NCI-H82 treated with DMSO at 0.1 percent for 48 hours (cell line): ENCODE data around the gene ZNF180.
A peak's percentile ranks its signal among the peaks of the same experiment; 100 is the strongest.
"Not testable (repeated sequence)": the region's sequence is repeated elsewhere in the genome, so short reads cannot be mapped to it uniquely, and the experiment has no call there.

ENCODE experiments used
- DNase-seq: peaks from one replicate; lab custom pipeline; 2025; ENCODE audit not compliant: unreplicated experiment; lab: John Stamatoyannopoulos, UW

The ZNF180 gene

GRCh38 chr19:44499962-44500949 is at the start of gene ZNF180:
Gene ZNF180, minus strand, starts transcription at chr19:44500522. Its CDS starts 3,188 bp downstream, at chr19:44497334.
- peak; percentile 88 for DNase-seq

DNA sequence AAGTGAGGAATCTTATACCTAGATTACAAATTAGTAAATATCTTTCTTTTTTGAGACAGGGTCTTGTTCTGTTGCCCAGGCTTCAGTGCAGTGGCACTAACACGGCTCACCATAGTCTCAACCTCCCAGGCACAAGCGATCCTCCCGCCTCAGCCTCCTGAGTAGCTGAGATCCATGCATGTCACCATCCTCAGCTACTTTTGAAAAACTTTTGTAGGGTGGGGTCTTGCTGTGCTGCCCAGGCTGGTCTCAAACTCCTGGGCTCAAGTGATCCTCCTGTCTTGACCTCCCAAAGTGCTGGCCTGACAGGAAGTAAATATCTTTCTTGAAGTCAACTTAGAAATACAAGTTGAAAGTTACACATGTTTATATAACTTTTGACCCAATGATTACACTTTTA is 49.2 kb upstream of the ZNF180 start:
- no peak for DNase-seq

GRCh38 chr19:44548736-44549135 is 48.4 kb upstream of the ZNF180 start:
- no peak for DNase-seq

DNA sequence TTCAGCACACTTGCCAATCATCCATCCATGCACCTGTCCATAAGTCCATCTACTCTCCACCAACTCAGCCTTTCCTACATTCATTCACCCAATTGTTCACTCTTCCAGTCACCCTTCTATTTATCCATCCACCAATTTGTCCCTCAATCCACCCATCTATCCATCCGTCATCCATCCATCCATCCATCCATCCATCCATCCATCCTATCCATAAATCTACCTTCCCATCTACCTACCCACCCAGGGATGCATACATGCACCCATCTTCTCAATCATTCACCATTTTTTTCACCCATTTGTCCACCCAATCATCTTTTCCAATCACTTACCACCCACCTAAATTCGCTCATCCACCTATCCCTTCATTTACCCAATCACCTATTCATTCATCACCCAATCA is 43.7 kb upstream of the ZNF180 start:
- no peak for DNase-seq

GRCh38 chr19:44542671-44543070 is 42.3 kb upstream of the ZNF180 start:
- DNase-seq = no peak

- no peak for DNase-seq
Observed at GRCh38 chr19:44540736-44541135, 40.4 kb upstream of the ZNF180 start.

- DNase-seq = no peak
Observed at GRCh38 chr19:44539991-44540390, 39.7 kb upstream of the ZNF180 start.

GRCh38 chr19:44539236-44539826 is 39.0 kb upstream of the ZNF180 start:
- no peak for DNase-seq

- DNase-seq = not testable (repeated sequence)
Observed at GRCh38 chr19:44535361-44535760, 35.0 kb upstream of the ZNF180 start.

- DNase-seq = no peak
Observed at GRCh38 chr19:44532819-44533218, 32.5 kb upstream of the ZNF180 start.

DNA sequence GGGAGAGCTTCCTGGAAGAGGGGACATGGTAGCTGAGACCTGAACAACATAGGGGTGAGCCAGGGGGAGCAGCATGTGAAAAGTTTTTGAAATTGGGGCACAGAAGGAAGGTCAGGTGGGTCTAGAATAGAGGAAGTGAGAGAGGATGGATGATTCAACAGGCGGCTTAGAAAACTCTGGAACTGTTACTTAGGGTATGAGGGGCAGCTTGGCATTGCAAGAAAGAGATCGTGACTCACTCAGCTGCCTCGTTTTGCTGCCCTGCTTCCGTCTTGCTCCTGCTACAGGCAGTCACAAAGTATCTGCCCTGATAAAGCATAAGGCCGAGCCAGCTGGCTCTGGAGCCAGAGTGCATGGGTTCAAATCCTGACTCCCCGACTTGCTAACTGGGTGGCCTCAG is 30.5 kb upstream of the ZNF180 start:
- no peak for DNase-seq

- DNase-seq = no peak
Observed at GRCh38 chr19:44529536-44529935, 29.2 kb upstream of the ZNF180 start, which contains the start of gene CEACAM20. Gene CEACAM20, minus strand, starts transcription at chr19:44529675. Its CDS starts 166 bp downstream, at chr19:44529509.

DNA sequence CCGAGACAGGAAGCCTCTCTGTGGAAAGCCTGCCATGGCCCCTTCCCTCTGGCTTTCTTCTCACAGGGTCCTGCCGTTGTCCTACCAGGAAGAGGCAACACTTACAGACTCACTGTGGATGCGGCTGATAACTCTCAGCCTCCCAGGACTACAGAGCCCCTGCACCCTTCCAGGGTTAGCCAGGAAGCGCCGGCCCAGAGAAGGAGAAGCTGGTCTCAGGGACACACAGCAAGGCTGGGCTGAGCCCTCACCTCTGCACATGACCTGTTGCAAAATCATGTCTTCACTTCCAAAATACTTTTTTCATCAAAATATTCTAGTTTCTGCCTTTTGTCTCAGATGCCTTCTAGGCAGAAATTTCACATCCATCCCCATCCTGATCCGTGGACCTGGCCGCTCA is 27.2 kb upstream of the ZNF180 start:
- DNase-seq = no peak

- DNase-seq = no peak
Observed at GRCh38 chr19:44525721-44526430, 25.6 kb upstream of the ZNF180 start.

DNA sequence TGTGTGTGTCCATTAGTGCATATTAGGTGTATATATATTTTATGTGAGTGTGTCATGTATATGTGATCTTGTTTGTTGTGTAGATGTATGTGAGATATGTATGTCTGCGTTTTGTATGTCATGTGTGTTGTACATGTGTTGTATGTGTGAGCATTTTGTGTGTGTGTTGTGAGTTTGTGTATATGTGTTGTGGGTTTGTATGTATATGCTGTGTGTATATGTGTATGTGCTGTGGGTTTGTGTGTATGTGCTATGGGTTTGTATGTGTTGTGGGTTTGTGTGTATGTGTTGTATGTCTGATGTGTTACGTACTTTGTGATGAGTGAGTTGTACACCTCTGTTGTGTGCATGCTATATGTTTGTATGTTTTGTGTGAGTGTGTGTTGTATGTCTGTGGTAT is 21.0 kb upstream of the ZNF180 start:
- DNase-seq = no peak

- no peak for DNase-seq
Observed at GRCh38 chr19:44517146-44517545, 16.8 kb upstream of the ZNF180 start.

GRCh38 chr19:44515907-44516306 is 15.6 kb upstream of the ZNF180 start:
- no peak for DNase-seq

- DNase-seq = no peak
Observed at GRCh38 chr19:44515031-44515430, 14.7 kb upstream of the ZNF180 start.

DNA sequence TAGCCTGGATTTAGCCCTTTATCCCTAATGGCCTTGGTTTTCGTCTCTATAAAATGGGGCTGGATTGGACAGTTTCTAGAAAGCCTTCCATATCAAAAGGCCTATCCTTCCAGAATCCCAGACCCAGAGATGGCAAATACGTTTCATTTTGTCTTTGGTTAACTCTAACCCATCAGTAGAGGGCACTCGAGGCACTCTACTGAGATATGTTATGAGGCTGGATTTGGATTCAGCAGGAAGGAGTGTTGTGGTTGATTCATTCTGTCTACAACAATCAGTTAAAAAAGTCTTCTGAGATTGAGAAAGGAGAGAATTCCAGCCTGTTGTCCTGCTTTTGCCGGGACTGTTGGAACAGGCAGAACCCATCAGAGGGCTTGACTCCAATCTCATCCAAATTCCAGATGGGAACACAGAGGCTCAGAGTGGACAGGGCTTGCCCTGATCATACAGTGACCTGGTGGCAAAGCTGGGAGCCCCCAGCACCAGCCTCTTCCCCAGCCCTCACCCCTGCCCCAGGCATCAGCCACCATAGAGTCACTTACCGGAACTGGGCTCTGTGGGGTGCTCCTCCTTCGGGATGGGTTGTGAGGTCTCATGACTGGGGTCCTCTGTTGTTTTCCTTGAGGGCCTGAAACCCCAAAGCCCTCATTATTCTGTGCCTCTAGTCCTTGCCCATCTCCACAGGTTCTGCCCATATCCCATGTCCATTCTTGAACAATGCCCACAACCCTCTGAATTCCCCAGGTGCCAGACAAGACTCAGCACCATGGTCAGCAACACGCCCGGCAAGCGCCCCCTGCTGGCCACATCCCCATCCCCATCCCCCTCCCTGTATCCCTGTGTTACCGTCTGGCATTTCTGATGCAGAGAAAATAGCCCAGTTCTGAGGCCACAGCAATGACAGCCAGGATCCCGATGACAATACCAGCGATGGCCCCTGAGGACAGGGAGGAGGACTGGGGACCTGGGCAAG is 12.3 kb upstream of the ZNF180 start:
- DNase-seq = no peak

DNA sequence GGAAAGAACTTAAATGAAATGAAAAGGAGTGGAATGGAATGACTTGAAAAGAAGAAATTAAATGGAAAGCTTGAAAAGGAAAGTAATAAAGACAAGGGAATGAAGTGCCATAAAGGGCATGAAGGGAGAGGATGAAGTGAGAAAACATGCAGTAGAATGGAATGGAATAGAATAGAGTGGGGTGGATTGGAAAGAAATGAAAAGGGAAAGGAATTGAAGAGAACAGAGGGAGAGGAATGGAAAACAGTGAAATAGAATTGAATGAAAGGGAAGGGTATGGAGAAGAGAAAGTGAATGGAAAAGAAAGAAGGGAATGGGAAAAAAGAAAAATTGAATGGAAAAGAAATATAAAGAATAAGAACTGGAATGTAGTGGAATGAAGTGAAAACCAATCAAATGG is 9.2 kb upstream of the ZNF180 start:
- DNase-seq = no peak
